Measurements from ENCODE around the gene PLOD1. TPM values are rescaled to one million over a fixed set of nuclear protein-coding genes. Genes with fewer than 3 reads are reported as not detected.
"Not testable (repeated sequence)": the region's sequence is repeated elsewhere in the genome, so short reads cannot be mapped to it uniquely, and the experiment has no call there.

The PLOD1 gene
- total and polyA plus RNA-seq, 4 donors, result 48.0 to 82.9 (median 63.9) TPM

DNA sequence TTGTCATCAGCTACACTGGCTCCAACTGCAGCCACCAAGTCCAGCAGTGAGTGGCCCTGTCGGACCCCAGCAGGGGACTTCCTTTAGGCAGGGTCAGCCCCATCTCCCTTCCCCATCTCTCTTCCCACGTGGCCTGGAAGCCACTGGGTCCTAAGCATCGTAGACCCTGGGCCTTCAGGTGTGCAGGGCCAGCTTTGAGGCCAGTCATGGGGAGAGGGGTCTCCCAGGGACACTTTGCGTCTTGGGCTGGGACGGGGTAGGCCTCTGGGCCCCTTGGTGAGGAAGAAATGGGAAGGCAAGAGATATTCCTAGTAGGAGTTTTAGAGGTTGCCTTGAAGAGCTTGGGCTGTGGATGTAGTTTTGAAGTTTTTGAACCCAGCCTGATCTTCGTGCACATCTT lies 72.7 kb downstream of the PLOD1 start:
- Histone ChIP-seq H3K4me1 (ENCODE audit: control insufficient read depth in 4 of 4, insufficient read depth in 4 of 4, low read length in 3 of 4) (no peaks in the 10 kb centered on the region), H3K9ac (ENCODE audit: low read depth in 1 of 2, low read length in 2 of 2) (no peak overlapping the region), H3K27me3 (ENCODE audit: control insufficient read depth in 4 of 4, insufficient read depth in 4 of 4, low read length in 3 of 4) (no peaks in the 10 kb centered on the region), H3K4me3 (ENCODE audit: low read depth in 1 of 3, low read length in 3 of 3) (no peak overlapping the region), H3K27ac (ENCODE audit: low read depth in 1 of 2, low read length in 2 of 2) (no peak overlapping the region), H3K9me3 (ENCODE audit: control insufficient read depth in 4 of 4, low read length in 3 of 4) (no peaks in the 10 kb centered on the region), H3K36me3 (ENCODE audit: control insufficient read depth in 4 of 4, insufficient read depth in 3 of 4, low read depth in 1 of 4, low read length in 3 of 4) (peaks cover 28 to 84% (median 72%) of the 10 kb centered on the region in 4 donors)
- WGBS, result 96% methylated on average over 6 of the region's 6 CpGs
- no peak for TF ChIP-seq FOXA2 (IDR thresholded peaks at IDR 0.05)
- no peak for TF ChIP-seq EGR1 (IDR thresholded peaks at IDR 0.05; ENCODE audit: low read depth in 2 of 2)
- no peak for TF ChIP-seq FOXA1 (IDR thresholded peaks at IDR 0.05)
- TF ChIP-seq NR2F2 (IDR thresholded peaks at IDR 0.05), result no peak
- no peak for TF ChIP-seq YY1 (IDR thresholded peaks at IDR 0.05)
- TF ChIP-seq, protein P1, sequence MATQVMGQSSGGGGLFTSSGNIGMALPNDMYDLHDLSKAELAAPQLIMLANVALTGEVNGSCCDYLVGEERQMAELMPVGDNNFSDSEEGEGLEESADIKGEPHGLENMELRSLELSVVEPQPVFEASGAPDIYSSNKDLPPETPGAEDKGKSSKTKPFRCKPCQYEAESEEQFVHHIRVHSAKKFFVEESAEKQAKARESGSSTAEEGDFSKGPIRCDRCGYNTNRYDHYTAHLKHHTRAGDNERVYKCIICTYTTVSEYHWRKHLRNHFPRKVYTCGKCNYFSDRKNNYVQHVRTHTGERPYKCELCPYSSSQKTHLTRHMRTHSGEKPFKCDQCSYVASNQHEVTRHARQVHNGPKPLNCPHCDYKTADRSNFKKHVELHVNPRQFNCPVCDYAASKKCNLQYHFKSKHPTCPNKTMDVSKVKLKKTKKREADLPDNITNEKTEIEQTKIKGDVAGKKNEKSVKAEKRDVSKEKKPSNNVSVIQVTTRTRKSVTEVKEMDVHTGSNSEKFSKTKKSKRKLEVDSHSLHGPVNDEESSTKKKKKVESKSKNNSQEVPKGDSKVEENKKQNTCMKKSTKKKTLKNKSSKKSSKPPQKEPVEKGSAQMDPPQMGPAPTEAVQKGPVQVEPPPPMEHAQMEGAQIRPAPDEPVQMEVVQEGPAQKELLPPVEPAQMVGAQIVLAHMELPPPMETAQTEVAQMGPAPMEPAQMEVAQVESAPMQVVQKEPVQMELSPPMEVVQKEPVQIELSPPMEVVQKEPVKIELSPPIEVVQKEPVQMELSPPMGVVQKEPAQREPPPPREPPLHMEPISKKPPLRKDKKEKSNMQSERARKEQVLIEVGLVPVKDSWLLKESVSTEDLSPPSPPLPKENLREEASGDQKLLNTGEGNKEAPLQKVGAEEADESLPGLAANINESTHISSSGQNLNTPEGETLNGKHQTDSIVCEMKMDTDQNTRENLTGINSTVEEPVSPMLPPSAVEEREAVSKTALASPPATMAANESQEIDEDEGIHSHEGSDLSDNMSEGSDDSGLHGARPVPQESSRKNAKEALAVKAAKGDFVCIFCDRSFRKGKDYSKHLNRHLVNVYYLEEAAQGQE (IDR thresholded peaks at IDR 0.05), result no peak
- DNase-seq (ENCODE audit: low spot score), result no peak

DNA sequence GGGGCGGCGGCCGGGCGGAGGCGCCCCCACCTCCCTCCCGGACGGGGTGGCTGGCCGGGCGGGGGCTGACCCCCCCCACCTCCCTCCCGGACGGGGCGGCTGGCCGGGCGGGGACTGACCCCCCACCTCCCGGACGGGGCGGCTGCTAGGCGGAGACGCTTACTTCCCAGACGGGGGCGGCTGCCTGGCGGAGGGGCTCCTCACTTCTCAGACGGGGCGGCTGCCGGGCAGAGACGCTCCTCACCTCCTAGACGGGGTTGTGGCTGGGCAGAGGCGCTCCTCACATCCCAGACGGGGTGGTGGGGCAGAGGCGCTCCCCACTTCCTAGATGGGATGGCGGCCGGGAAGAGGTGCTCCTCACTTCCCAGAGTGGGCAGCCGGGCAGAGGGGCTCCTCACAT lies 73.8 kb downstream of the PLOD1 start:
- not testable (repeated sequence) for H3K9ac ChIP-seq (ENCODE audit: low read depth in 1 of 2, low read length in 2 of 2); H3K27ac ChIP-seq (ENCODE audit: low read depth in 1 of 2, low read length in 2 of 2); H3K4me3 ChIP-seq (ENCODE audit: low read depth in 1 of 3, low read length in 3 of 3); DNase-seq (ENCODE audit: low spot score); H3K4me1 ChIP-seq (ENCODE audit: control insufficient read depth in 4 of 4, insufficient read depth in 4 of 4, low read length in 3 of 4); H3K9me3 ChIP-seq (ENCODE audit: control insufficient read depth in 4 of 4, low read length in 3 of 4); H3K27me3 ChIP-seq (ENCODE audit: control insufficient read depth in 4 of 4, insufficient read depth in 4 of 4, low read length in 3 of 4)
- 95% methylated on average over 33 of the region's 33 CpGs for WGBS
- peaks cover 30 to 85% (median 73%) of the 10 kb centered on the region in 4 donors for H3K36me3 ChIP-seq (ENCODE audit: control insufficient read depth in 4 of 4, insufficient read depth in 3 of 4, low read depth in 1 of 4, low read length in 3 of 4)

DNA sequence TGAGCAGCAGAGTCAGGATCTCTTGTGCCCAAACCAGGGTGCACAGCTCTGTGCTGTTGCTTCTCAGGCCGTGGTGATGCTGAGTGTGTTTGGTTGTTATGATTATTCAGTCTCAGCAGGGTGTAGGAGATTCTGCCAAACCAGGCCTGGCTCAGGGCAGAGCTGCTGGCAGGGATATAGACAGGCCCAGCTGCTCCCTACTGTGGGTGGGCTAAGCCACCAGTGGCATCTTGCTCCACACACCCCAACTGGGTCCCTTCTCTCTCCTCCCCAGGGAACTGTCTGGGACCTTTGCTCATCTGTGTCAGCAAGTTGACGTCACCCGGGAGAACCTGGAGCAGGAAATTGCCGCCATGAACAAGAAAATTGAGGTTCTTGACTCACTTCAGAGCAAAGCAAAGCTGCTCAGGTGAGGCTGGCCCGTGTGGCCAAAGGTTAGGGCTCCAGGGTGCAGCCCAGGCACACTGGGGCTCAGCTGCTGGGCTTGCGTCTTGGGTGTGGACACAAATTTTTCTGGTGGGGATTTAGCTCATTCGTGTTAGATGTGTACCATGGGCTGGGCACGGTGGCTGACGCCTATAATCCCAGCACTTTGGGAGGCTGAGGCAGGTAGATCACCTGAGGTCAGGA lies 74.9 kb downstream of the PLOD1 start:
- 97% methylated on average over 9 of the region's 9 CpGs for WGBS
- Histone ChIP-seq H3K27ac (ENCODE audit: low read depth in 1 of 2, low read length in 2 of 2) (no peak overlapping the region), H3K27me3 (ENCODE audit: control insufficient read depth in 4 of 4, insufficient read depth in 4 of 4, low read length in 3 of 4) (no peaks in the 10 kb centered on the region), H3K9me3 (ENCODE audit: control insufficient read depth in 4 of 4, low read length in 3 of 4) (no peaks in the 10 kb centered on the region), H3K4me3 (ENCODE audit: low read depth in 1 of 3, low read length in 3 of 3) (no peak overlapping the region), H3K9ac (ENCODE audit: low read depth in 1 of 2, low read length in 2 of 2) (no peak overlapping the region), H3K36me3 (ENCODE audit: control insufficient read depth in 4 of 4, insufficient read depth in 3 of 4, low read depth in 1 of 4, low read length in 3 of 4) (peaks cover 24 to 78% (median 63%) of the 10 kb centered on the region in 4 donors), H3K4me1 (ENCODE audit: control insufficient read depth in 4 of 4, insufficient read depth in 4 of 4, low read length in 3 of 4) (no peaks in the 10 kb centered on the region)
- DNase-seq (ENCODE audit: low spot score), result no peak
- TF ChIP-seq, protein P2, sequence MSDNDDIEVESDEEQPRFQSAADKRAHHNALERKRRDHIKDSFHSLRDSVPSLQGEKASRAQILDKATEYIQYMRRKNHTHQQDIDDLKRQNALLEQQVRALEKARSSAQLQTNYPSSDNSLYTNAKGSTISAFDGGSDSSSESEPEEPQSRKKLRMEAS (IDR thresholded peaks at IDR 0.05), result no peak
- no peak for TF ChIP-seq YY1 (IDR thresholded peaks at IDR 0.05)
- TF ChIP-seq, protein P3, sequence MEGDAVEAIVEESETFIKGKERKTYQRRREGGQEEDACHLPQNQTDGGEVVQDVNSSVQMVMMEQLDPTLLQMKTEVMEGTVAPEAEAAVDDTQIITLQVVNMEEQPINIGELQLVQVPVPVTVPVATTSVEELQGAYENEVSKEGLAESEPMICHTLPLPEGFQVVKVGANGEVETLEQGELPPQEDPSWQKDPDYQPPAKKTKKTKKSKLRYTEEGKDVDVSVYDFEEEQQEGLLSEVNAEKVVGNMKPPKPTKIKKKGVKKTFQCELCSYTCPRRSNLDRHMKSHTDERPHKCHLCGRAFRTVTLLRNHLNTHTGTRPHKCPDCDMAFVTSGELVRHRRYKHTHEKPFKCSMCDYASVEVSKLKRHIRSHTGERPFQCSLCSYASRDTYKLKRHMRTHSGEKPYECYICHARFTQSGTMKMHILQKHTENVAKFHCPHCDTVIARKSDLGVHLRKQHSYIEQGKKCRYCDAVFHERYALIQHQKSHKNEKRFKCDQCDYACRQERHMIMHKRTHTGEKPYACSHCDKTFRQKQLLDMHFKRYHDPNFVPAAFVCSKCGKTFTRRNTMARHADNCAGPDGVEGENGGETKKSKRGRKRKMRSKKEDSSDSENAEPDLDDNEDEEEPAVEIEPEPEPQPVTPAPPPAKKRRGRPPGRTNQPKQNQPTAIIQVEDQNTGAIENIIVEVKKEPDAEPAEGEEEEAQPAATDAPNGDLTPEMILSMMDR (IDR thresholded peaks at IDR 0.05; ENCODE audit: low read depth, low read length, missing input control), result no peak
- no peak for TF ChIP-seq JUND (IDR thresholded peaks at IDR 0.05)
- no peak for TF ChIP-seq RXRA (IDR thresholded peaks at IDR 0.05)
- no peak for TF ChIP-seq HNF4A (conservative IDR thresholded peaks at IDR 0.05)
- TF ChIP-seq FOXA1 (IDR thresholded peaks at IDR 0.05), result no peak
- TF ChIP-seq FOXA2 (IDR thresholded peaks at IDR 0.05), result no peak
- no peak for TF ChIP-seq NR2F2 (IDR thresholded peaks at IDR 0.05)
- TF ChIP-seq, protein P1 (IDR thresholded peaks at IDR 0.05), result no peak
- no peak for TF ChIP-seq GABPA (IDR thresholded peaks at IDR 0.05 in 1 of 2, conservative IDR thresholded peaks at IDR 0.05 in 1 of 2)
- TF ChIP-seq SP1 (IDR thresholded peaks at IDR 0.05), result no peak
- TF ChIP-seq, protein P4, sequence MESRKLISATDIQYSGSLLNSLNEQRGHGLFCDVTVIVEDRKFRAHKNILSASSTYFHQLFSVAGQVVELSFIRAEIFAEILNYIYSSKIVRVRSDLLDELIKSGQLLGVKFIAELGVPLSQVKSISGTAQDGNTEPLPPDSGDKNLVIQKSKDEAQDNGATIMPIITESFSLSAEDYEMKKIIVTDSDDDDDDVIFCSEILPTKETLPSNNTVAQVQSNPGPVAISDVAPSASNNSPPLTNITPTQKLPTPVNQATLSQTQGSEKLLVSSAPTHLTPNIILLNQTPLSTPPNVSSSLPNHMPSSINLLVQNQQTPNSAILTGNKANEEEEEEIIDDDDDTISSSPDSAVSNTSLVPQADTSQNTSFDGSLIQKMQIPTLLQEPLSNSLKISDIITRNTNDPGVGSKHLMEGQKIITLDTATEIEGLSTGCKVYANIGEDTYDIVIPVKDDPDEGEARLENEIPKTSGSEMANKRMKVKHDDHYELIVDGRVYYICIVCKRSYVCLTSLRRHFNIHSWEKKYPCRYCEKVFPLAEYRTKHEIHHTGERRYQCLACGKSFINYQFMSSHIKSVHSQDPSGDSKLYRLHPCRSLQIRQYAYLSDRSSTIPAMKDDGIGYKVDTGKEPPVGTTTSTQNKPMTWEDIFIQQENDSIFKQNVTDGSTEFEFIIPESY (IDR thresholded peaks at IDR 0.05), result no peak
- no peak for TF ChIP-seq HNF4G (IDR thresholded peaks at IDR 0.05)
- no peak for TF ChIP-seq EGR1 (IDR thresholded peaks at IDR 0.05; ENCODE audit: low read depth in 2 of 2)
- TF ChIP-seq TAF1 (conservative IDR thresholded peaks at IDR 0.05), result no peak
